Nephron (organoid): Measurements from ENCODE around the gene POR.

ENCODE experiments used
- H3K27ac Mint-ChIP-seq, 3 experiments: 2 replicates each; pipeline ENCODE4 v1.8.0; 2020; ENCODE audit warnings: mixed read lengths in 3 of 3, mild to moderate bottlenecking in 2 of 3, moderate library complexity in 1 of 3
- H3K27me3 Mint-ChIP-seq: 2 replicates; pipeline ENCODE4 v1.8.0; 2021; ENCODE audit warnings: low read depth, mild to moderate bottlenecking, moderate library complexity, mixed read lengths
- H3K36me3 Mint-ChIP-seq: 2 replicates; pipeline ENCODE4 v1.8.0; 2020; ENCODE audit warnings: low read depth, mixed read lengths
- H3K4me1 Mint-ChIP-seq: 2 replicates; pipeline ENCODE4 v1.8.0; 2020; ENCODE audit warnings: mixed read lengths
- H3K4me3 Mint-ChIP-seq, 3 experiments: 2 replicates each; pipeline ENCODE4 v1.8.0; 2020; ENCODE audit warnings: mild to moderate bottlenecking in 3 of 3, mixed read lengths in 3 of 3, moderate library complexity in 2 of 3
- H3K9me3 Mint-ChIP-seq: 2 replicates; pipeline ENCODE4 v1.8.0; 2020; ENCODE audit warnings: mixed read lengths
- TF ChIP-seq, protein P1 (sequence below), 3 experiments: fragments of 200-600 bp; sonication (generic); IDR thresholded peaks; one replicate each; pipeline ENCODE4 v1.5.0; 2021; ENCODE audit warnings: antibody characterized with exemption in 3 of 3; ENCODE audit not compliant: unreplicated experiment in 3 of 3

The POR gene

DNA sequence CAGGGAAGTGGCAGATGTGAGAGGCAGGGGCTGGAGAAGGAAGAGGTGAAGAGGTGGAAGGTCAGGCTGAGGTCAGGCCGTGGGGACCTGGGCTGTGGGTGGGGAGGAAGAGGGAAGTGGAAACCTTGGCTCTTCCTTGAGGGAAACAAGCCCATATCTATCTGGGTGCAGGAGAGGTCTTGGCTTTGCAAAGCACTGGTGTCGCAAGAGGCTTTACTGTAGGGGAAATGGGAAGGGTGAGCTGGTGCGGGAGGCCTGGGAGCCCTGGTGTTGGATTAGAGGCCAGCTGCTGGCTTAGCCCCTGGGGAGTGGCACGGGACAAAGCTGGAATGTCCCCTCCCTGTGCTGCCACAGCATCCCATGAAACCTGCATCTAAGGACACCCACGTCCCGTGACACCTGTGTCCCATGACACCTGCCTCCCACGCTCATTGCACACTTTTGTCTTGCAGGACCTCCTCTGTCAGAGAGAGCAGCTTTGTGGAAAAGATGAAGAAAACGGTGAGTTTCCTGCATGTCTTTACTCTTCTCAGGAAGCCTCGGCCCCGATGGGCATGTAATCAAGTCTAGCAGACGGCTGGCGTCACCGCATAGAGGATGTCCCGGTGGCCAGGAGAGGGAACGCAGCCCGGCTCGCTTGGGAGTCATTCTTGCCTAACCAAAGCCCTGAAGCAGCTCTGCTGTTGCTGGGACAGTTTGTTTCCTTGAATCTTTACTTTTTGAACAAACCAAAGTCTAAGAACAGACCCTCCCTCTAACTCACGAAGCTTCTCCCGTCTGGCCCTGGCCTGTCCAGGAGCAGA is 57.2 kb downstream of the POR start:
- H3K36me3 Mint-ChIP-seq, result peaks cover 37% of the 10 kb centered on the region
- H3K4me3 Mint-ChIP-seq, result peak overlapping the region in 1 of 3 experiments; percentile 2
- H3K4me1 Mint-ChIP-seq, result peaks cover 41% of the 10 kb centered on the region
- no peaks in the 10 kb centered on the region for H3K9me3 Mint-ChIP-seq
- TF ChIP-seq, protein P1, sequence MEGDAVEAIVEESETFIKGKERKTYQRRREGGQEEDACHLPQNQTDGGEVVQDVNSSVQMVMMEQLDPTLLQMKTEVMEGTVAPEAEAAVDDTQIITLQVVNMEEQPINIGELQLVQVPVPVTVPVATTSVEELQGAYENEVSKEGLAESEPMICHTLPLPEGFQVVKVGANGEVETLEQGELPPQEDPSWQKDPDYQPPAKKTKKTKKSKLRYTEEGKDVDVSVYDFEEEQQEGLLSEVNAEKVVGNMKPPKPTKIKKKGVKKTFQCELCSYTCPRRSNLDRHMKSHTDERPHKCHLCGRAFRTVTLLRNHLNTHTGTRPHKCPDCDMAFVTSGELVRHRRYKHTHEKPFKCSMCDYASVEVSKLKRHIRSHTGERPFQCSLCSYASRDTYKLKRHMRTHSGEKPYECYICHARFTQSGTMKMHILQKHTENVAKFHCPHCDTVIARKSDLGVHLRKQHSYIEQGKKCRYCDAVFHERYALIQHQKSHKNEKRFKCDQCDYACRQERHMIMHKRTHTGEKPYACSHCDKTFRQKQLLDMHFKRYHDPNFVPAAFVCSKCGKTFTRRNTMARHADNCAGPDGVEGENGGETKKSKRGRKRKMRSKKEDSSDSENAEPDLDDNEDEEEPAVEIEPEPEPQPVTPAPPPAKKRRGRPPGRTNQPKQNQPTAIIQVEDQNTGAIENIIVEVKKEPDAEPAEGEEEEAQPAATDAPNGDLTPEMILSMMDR (IDR thresholded peaks at IDR 0.05; ENCODE audit: unreplicated experiment in 3 of 3), result peak in 2 of 3 experiments; percentile 19
- H3K27me3 Mint-ChIP-seq, result no peaks in the 10 kb centered on the region
- peak overlapping the region; percentile 44 to 74 (median 62) for H3K27ac Mint-ChIP-seq

DNA sequence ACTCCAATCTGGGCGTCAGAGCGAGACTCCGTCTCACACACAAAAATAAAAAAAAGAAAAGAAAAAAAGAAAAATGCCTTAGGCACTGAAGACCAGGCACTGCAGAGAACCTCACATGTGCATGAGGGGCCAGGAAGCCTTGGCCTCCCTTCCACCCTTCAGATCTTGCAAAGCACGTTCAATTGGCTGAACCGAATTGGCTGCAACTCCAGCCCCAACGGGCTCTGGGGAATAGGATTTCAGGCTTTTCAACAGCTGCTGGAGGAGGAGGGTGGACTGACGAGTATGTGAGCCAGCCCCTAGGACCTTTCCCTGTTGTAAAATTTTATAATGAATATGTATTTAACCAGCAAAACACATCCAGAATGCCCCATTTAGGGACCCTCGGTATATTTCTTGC is 62.8 kb downstream of the POR start:
- TF ChIP-seq, protein P1 (IDR thresholded peaks at IDR 0.05; ENCODE audit: unreplicated experiment in 3 of 3), result no peak
- Mint-ChIP-seq H3K36me3 (peaks cover 20% of the 10 kb centered on the region), H3K4me3 (no peak overlapping the region), H3K9me3 (no peaks in the 10 kb centered on the region), H3K27me3 (no peaks in the 10 kb centered on the region), H3K4me1 (peaks cover 19% of the 10 kb centered on the region), H3K27ac (peak overlapping the region; percentile 61 to 71 (median 63))

DNA sequence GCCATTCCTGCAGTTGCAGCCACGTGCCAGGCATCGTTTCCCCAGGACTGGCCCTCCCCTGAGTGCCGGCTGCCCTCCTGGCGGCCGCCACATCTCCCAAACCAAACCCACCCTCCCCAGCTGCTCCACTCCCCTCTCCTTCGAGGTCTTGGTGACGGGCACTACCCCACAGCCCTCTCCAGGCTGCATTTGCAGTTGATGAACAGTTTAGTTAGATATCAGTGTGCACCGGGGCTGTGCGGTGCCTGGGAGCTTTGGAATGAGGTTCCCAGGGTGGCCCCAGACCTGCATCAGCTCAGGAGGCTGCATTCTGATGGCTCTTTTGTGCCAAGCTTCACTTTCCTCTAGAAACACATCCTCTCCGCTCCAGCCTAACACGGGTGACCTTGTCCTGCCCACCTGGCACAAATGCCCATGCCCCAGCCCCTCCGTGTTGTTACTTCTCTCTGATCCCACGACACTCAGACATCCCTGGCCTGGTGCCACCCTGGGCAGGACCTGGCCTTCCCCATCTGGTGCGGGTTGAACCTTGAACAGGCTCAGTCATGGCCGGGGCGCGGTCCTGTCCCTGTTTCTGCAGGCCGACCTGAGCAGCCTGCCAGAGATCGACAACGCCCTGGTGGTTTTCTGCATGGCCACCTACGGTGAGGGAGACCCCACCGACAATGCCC is 64.9 kb downstream of the POR start:
- Mint-ChIP-seq H3K4me1 (peaks cover 15% of the 10 kb centered on the region), H3K4me3 (no peak overlapping the region), H3K27me3 (no peaks in the 10 kb centered on the region), H3K36me3 (peaks cover 6% of the 10 kb centered on the region), H3K27ac (peak overlapping the region in 1 of 3 experiments; percentile 30), H3K9me3 (no peaks in the 10 kb centered on the region)
- TF ChIP-seq, protein P1 (IDR thresholded peaks at IDR 0.05; ENCODE audit: unreplicated experiment in 3 of 3), result no peak

DNA sequence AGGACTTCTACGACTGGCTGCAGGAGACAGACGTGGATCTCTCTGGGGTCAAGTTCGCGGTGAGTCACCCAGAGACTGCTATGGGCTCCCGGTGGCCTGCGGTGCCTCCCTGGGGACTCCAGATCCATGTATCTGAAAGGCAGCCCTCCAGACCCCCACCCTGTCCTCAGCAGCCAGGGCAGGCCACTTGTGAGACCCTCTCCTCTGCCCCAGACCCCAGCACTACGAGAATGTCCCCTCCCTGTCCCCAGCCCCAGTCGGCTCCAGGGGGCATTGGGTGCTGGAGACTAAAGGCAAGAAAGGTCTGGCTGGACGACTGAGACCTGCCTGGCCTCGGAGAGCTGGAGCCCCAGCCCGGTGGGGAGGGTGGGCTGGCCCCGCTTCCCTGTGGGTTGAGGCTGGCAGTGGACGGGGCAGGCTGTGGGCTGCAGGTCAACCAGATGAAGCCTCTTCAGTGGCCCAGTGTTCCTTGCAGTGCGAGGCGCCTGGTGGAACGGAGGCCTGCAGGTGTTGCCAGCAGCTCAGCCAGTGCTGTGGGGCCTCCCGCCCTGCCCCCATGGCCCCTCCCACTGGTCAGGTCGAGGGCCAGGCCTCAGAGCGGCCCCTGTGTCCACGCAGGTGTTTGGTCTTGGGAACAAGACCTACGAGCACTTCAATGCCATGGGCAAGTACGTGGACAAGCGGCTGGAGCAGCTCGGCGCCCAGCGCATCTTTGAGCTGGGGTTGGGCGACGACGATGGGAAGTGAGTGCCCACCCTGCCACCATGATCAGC is 65.7 kb downstream of the POR start:
- Mint-ChIP-seq H3K9me3 (no peaks in the 10 kb centered on the region), H3K4me3 (no peak overlapping the region), H3K4me1 (peaks cover 15% of the 10 kb centered on the region), H3K27ac (peak overlapping the region in 1 of 3 experiments; percentile 30), H3K27me3 (no peaks in the 10 kb centered on the region), H3K36me3 (peaks cover 4% of the 10 kb centered on the region)
- TF ChIP-seq, protein P1 (IDR thresholded peaks at IDR 0.05; ENCODE audit: unreplicated experiment in 3 of 3), result no peak

DNA sequence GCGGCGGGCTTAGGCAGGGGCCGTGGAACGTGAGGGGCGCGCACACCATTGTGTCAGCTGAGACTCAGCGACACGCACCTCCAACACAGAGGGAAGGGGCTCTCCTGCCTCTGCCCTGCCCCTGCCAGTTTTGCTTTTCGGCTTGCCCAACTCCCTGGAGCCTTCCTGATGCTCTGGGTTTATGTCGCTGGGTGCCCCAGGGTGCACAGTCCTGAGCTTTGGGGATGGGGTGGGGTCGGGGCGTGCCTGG is 66.2 kb downstream of the POR start:
- Mint-ChIP-seq H3K4me1 (peaks cover 15% of the 10 kb centered on the region), H3K4me3 (no peak overlapping the region), H3K27me3 (no peaks in the 10 kb centered on the region), H3K27ac (no peak overlapping the region), H3K36me3 (peaks cover 4% of the 10 kb centered on the region), H3K9me3 (no peaks in the 10 kb centered on the region)
- TF ChIP-seq, protein P1 (IDR thresholded peaks at IDR 0.05; ENCODE audit: unreplicated experiment in 3 of 3), result no peak
